PC-9 (cell line): ENCODE results near the gene LARGE1.

Experiments
- EZH2 ChIP-seq: fragments of 200-600 bp; sonication (generic); IDR thresholded peaks from 2 replicates; pipeline ENCODE4 v1.8.0; 2017; ENCODE audit warnings: antibody characterized with exemption, low read depth
- TF ChIP-seq, protein P1 (sequence below): fragments of 200-600 bp; sonication (generic); conservative IDR thresholded peaks from 2 replicates; pipeline ENCODE4 v1.6.1; 2017; ENCODE audit warnings: mixed run types, antibody characterized with exemption, mild to moderate bottlenecking, moderate library complexity

DNA sequence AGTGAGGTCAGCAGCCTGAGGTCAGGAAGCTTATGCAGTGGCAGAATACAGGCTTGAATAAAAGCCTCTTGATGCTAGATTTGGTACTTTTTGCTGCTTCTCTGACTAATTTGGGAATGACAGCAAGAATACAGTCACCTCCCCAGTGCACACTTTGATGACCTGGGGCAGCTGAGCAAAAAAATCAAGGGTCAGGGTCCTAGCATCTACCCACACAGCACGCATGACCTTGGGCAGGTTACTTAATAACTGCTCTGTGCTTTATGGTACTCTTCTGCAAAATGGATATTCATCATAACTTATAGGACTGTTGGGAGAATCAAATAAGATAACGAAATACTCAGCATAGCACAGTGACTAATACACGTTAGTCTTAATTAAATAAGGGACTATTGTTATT is 518.0 kb downstream of the LARGE1 start:
- TF ChIP-seq, protein P1, sequence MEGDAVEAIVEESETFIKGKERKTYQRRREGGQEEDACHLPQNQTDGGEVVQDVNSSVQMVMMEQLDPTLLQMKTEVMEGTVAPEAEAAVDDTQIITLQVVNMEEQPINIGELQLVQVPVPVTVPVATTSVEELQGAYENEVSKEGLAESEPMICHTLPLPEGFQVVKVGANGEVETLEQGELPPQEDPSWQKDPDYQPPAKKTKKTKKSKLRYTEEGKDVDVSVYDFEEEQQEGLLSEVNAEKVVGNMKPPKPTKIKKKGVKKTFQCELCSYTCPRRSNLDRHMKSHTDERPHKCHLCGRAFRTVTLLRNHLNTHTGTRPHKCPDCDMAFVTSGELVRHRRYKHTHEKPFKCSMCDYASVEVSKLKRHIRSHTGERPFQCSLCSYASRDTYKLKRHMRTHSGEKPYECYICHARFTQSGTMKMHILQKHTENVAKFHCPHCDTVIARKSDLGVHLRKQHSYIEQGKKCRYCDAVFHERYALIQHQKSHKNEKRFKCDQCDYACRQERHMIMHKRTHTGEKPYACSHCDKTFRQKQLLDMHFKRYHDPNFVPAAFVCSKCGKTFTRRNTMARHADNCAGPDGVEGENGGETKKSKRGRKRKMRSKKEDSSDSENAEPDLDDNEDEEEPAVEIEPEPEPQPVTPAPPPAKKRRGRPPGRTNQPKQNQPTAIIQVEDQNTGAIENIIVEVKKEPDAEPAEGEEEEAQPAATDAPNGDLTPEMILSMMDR, result no peak
- no peak for TF ChIP-seq EZH2
